Daoy (cell line): ENCODE measurements around the gene LRCH3. TPM values are rescaled to one million over a fixed set of nuclear protein-coding genes. Genes with fewer than 3 reads are reported as not detected.
"Not testable (repeated sequence)": the region's sequence is repeated elsewhere in the genome, so short reads cannot be mapped to it uniquely, and the experiment has no call there.

ENCODE experiments used
- DNase-seq: peaks from one replicate; pipeline ENCODE4 v3.0.0-alpha.2; 2015; ENCODE audit warnings: low read depth
- total RNA-seq: library from RNA; depleted of rRNA; stranded (reverse); fragments of >200 nt; shearing (Covaris generic); gene quantifications from 2 replicates; pipeline ENCODE4 v1.2.3, GENCODE V29; 2014

The LRCH3 gene
- total RNA-seq, 1 experiment from 2014 or later = 23.5 TPM

DNA sequence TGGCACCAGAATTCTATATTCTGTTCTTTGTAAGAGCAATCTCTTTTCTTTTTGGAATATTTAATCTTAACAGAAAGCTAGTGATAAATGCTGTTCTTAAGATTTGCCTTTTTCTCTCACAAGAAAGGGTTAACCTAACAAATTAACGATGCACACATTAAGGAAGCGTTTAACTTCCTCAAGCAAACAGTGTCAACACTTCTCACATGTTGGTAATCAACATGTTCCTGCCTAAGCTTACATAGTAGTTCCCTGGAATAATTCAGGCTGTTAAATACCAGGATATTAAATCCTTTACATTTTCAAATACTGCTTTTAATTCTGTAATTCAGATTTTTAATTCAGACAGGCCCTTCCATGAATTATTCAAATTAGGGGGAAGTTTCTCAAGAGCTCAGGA, 91.5 kb downstream of the LRCH3 start:
- no peak for DNase-seq

GRCh38 chr3:197883541-197883940, 92.5 kb downstream of the LRCH3 start:
- DNase-seq = no peak

- DNase-seq = not testable (repeated sequence)
Observed at GRCh38 chr3:197884330-197884729, 93.3 kb downstream of the LRCH3 start.

DNA sequence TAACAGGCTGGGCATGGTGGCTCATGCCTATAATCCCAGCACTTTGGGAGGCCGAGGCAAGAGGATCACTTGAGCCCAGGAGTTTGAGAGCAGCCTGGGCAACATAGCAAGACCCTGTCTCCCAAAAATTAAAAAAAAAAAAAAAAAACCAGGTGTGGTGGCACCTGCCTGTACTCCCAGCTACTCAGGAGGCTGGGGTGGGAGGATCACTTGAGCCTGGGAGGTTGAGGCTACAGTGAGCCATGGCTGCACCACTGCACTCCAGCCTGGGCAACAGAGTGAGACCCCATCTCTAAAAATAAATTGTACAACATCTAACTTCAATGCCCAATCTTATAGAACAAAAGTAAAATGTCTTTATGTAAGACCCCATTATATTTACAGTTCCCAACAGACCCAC, 95.0 kb downstream of the LRCH3 start:
- not testable (repeated sequence) for DNase-seq

- DNase-seq = not testable (repeated sequence)
Observed at GRCh38 chr3:197887430-197888053, 96.5 kb downstream of the LRCH3 start.

- DNase-seq = no peak
Observed at GRCh38 chr3:197888511-197888910, 97.5 kb downstream of the LRCH3 start.

DNA sequence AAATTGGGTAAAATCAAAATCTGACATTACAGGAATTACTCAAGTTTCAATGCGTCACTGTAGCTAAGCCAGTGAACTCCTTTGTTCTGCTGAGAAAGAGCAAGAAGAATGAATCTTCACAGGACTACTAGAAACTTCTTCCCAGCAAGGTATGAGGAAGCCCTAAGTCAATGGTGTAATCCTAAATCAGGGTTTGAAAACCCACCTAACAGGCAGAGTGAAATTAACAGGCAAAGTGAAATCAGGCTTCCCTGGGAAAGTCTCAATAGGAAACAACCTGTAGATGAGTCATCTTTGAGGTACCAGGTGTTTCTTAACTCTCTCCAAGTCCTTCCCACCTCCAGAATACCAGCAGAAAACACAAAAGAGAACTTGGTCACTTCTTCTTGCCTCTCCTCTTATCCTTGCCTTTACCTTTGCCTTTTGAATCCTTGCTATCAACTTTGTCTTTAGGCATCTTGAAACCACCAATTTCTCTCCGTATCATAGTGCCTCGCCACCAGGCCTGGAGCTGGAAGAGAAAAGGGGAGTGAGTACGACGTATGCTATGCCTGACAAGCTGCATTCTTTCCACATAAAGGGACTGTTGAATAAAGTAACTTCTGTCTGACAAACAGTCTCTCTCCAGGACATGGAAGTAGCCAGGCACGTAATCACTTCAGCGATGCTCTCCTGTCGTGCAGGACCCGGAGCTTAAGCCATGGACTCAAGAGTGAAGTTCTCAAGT, 98.3 kb downstream of the LRCH3 start:
- no peak for DNase-seq

- no peak for DNase-seq
Observed at GRCh38 chr3:197890693-197891092, 99.6 kb downstream of the LRCH3 start.

DNA sequence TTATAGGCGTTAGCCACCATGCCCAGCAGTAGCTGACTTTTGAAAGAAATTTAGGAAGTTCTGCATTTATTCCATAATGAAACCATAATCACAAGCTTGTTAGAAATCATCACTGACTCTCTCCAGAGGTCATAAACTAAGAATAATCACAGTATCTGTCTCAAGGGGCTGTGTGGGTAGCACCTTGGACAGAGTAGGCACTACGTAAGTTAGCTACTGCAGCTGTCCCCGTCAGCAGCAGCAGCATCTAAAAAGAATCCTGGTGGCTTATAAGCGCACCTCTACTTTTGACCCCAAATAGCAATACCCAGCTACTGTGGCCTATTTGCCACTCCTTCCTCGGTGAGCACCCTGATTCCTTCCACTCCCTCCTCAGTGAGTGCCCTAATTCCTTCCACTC, 101.1 kb downstream of the LRCH3 start:
- no peak for DNase-seq

DNA sequence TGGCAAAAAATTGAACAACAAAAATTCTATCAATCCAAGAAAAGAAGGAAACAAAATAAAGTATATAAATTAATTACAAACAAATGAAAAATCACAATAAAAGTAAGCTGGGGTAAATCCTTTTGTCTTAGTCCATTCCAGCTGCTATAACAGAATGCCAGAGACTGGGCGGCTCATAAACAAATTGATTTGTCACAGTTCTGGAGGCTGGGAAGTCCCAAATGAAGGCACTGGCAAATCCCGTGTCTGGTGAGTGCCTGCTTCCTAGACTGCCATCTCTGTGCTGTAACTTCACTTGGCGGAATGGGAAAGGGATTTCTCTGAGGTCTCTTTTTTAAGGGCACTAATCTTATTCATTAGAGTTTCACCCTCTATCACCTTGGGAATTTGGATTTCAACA, 105.4 kb downstream of the LRCH3 start:
- no peak for DNase-seq

GRCh38 chr3:197899833-197900478, 108.9 kb downstream of the LRCH3 start:
- DNase-seq = no peak

GRCh38 chr3:197901626-197902025, 110.6 kb downstream of the LRCH3 start:
- no peak for DNase-seq

DNA sequence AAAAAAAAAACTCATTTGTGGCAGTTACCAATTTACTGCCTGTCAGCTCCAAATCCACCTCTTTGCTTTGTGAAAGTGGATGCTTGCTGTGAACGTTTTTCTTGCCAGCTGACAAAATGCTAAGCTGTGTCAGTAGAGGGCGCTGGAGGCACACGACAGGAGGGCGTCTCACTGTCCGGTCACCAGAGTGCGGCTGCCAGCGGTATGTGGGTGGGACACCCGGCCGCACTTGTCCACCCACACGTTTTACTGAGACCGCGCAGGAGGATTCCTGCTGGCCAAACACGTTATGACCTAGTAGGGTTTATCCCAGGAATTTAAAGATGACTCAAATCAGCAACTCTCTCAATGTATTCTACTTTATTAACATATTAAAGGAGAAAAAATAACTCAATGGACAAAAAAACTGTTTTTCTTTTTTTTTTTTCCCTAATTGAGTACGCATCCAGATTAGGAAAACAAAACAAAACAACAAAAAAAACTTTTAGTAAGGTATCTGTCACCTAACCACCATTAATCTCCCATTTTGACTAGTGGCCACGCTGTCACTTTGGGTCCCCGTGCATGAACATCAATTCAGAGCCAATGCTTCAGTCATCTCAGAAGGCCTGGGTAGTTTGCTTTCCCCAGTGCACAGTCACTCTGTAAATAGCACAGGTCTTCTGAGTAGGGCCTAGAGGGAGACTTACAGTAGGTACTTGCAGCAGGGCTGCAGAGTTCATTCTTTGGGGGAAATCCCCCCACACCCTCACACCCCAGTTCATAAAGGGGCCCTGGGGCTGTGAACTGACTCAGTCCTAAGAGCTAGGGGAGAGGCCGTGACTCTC, 115.2 kb downstream of the LRCH3 start:
- peak; percentile 94 for DNase-seq

GRCh38 chr3:197906850-197907187, 115.8 kb downstream of the LRCH3 start:
- no peak for DNase-seq

DNA sequence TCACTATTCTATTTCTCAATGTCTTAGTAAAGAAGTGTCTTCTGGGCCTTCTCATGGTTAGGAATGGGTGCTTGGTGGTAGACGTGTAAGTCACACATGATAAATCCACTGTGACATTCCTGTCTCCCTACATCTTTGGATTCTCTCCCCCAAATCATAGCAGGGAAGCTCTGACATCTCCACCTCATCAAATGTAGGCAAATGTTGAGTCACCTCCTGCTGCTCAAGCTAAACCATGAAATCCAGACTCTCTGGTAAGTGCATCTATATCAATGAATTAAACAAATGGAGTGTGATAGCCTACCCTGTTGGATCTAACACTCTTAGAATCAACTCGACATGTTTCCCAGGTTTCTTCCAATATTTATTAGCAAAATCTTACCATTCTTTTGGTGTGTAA, 116.1 kb downstream of the LRCH3 start:
- DNase-seq = no peak

GRCh38 chr3:197908550-197908949, 117.5 kb downstream of the LRCH3 start:
- peak; percentile 69 for DNase-seq

DNA sequence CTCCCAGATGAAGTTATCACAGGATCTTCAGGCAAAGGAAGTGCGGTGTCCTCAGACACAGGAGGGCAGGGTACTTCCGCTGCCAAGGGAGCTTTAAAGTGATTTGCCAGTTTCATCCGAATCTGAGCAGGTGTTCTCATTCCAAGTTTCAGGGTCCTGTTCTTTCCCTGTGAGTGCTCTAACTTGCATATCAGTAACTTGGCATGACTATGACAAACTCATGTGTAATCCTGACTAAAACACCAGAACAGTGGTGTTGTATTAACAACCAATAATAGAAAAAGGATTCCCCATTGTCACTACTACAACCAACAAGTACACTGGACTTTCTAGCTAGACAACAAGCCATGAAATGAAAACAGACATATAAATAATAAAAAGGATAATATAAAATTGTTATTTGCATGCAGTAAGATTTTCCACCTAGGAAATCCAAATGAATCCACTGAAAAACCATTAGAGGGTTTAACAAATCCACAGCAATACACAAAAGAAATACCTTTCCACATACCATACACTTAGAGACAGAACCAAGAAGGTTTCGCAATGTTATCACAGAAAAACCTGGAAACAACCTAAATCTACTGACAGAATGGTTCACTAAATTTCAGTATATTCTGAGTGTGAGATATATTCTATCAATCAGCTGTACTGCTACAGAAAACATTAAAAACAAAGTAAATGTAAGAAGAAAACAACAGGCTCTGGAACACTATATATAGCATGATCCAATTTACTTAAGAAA, 118.1 kb downstream of the LRCH3 start:
- DNase-seq = no peak

DNA sequence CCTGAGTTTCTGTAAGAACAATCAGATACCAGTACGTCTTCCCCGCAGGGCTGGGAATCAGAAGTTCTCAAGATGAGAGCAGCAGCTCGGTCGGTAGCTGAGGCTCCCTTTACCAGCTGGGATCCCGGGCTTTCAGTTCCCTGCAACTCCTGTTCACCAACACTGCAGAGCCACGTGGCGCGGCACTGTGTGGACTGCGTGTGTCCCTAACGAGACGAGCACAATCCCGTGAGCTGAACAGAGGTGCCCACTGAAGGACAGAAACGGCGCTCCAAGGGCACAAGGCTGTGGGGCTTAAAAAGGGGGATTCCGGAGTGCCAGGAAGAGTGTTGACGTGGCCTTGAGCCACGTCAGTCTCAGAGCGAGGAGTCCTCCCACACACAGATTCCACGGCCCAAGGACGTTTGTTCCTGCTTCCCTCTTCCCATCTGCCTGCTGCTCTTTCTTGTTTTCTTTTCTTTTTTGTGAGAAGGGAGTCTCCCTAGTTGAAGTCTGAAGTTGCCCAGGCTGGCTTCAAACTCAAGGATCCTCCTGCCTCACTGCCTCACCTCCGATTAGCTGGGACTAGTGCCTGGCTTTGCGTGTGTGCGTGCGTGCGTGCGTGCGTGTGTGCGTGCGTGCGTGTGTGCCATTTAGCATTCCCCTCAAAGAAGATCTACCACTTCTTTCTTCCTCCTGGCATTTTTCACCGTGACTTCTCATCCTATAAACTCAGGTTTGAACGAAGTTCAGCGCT, 121.9 kb downstream of the LRCH3 start:
- DNase-seq = peak; percentile 81

DNA sequence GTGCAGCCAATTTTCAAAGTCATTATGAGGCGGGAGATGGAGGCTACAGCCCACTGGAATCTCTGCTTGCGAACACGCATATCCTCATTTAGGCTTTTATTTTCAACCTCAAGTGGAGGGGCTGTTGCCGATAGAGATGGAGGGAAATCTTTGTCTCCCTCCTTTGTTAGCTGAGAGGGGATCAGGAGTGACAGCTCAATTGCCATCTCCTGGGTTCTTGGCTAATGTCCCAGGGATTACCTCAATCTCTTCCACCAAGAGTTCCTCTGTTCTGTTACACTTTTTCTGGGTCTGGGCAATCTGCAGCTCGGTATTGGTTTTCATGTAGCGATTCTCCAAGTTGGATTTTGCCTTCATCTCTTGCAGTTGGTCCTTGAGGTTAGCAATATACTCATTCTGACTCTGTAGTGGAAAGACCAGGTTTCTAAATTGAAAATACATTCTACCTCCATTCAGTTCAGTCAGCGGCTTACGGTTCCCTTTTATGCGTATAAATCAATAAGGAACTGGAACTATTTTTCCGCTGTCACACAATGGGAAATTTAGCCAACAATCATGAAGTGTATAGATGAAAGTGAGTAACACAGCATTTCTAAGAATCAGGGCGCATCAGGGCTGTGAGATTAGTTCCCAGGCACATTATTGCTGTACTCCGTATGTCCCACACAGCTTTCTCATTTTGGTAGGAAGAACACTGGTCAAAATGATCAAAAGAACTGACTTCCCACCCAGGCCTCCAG, 122.8 kb downstream of the LRCH3 start:
- DNase-seq = no peak
